ENCODE data around the gene DAPK3.

DAPK3 gene

DNA sequence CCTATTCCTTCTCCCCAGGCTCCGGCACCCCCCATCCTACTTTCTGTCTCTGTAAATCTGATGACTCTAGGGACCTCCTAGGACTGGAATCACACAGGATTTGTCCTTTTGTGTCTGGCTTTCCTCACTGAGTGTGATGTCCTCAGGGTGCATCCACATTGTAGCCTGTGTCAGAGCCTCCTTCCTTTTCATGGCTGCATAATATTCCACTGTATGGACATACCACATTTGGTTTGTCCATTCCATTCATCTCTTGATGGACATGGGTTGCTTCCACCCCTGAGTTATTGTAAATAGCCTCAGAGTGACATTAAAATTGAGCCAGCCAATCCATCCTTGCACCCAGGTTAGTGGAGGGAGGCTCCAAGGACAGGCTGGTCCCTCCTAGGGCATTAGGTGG is 60.8 kb downstream of the DAPK3 start:
- no peak for DNase-seq (ENCODE audit: low spot score)
